Measurements from ENCODE around the gene SIX6. TPM values are rescaled to one million over a fixed set of nuclear protein-coding genes. Genes with fewer than 3 reads are reported as not detected.

Gene SIX6
- total RNA-seq, 1 donor from 2014 or later: not detected

DNA sequence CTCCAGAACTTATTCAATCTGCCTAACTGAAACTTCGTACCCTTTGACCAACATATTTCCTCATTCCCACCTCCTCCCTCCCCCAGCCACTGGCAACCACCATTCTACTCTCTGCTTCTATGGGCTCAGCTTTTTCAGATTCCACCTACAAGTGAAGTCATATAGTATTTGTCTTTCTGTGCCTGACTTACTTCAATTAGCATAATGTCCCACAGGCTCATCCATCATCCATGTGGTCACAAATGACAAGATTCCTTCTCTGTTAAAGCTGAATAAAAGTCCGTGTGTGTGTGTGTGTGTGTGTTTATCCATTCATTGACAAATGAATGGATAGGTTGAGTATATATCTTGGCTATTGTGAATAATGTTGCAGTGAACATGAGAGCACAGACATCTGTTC lies 21.7 kb upstream of the SIX6 start:
- no peak for TF ChIP-seq CTCF (IDR thresholded peaks at IDR 0.05; ENCODE audit: partially characterized antibody, unreplicated experiment)
- Mint-ChIP-seq H3K9me3 (ENCODE audit: unreplicated experiment) (no peaks in the 10 kb centered on the region), H3K4me3 (ENCODE audit: unreplicated experiment) (no peak overlapping the region), H3K36me3 (ENCODE audit: unreplicated experiment) (no peaks in the 10 kb centered on the region), H3K4me1 (ENCODE audit: low read depth, unreplicated experiment) (no peaks in the 10 kb centered on the region), H3K27me3 (ENCODE audit: unreplicated experiment) (peaks cover 5% of the 10 kb centered on the region), H3K27ac (ENCODE audit: unreplicated experiment) (no peak overlapping the region)
- DNase-seq: no peak

- no peak for TF ChIP-seq CTCF (IDR thresholded peaks at IDR 0.05; ENCODE audit: partially characterized antibody, unreplicated experiment)
- Mint-ChIP-seq H3K4me1 (ENCODE audit: low read depth, unreplicated experiment) (no peaks in the 10 kb centered on the region), H3K27me3 (ENCODE audit: unreplicated experiment) (peaks cover 5% of the 10 kb centered on the region), H3K4me3 (ENCODE audit: unreplicated experiment) (no peak overlapping the region), H3K27ac (ENCODE audit: unreplicated experiment) (no peak overlapping the region), H3K36me3 (ENCODE audit: unreplicated experiment) (no peaks in the 10 kb centered on the region), H3K9me3 (ENCODE audit: unreplicated experiment) (no peaks in the 10 kb centered on the region)
- DNase-seq: no peak
Observed at GRCh38 chr14:60488175-60488574, 20.8 kb upstream of the SIX6 start.

GRCh38 chr14:60490270-60490669 lies 18.7 kb upstream of the SIX6 start:
- Mint-ChIP-seq H3K9me3 (ENCODE audit: unreplicated experiment) (no peaks in the 10 kb centered on the region), H3K27ac (ENCODE audit: unreplicated experiment) (no peak overlapping the region), H3K4me1 (ENCODE audit: low read depth, unreplicated experiment) (no peaks in the 10 kb centered on the region), H3K36me3 (ENCODE audit: unreplicated experiment) (no peaks in the 10 kb centered on the region), H3K4me3 (ENCODE audit: unreplicated experiment) (no peak overlapping the region), H3K27me3 (ENCODE audit: unreplicated experiment) (peaks cover 7% of the 10 kb centered on the region)
- DNase-seq: no peak
- no peak for TF ChIP-seq CTCF (IDR thresholded peaks at IDR 0.05; ENCODE audit: partially characterized antibody, unreplicated experiment)

- no peaks in the 10 kb centered on the region for H3K9me3 Mint-ChIP-seq (ENCODE audit: unreplicated experiment)
- peaks cover 7% of the 10 kb centered on the region for H3K27me3 Mint-ChIP-seq (ENCODE audit: unreplicated experiment)
- no peak overlapping the region for H3K27ac Mint-ChIP-seq (ENCODE audit: unreplicated experiment)
- H3K36me3 Mint-ChIP-seq (ENCODE audit: unreplicated experiment): peaks cover 5% of the 10 kb centered on the region
- no peaks in the 10 kb centered on the region for H3K4me1 Mint-ChIP-seq (ENCODE audit: low read depth, unreplicated experiment)
- no peak for DNase-seq
- H3K4me3 Mint-ChIP-seq (ENCODE audit: unreplicated experiment): no peak overlapping the region
- TF ChIP-seq CTCF (IDR thresholded peaks at IDR 0.05; ENCODE audit: partially characterized antibody, unreplicated experiment): no peak
Observed at GRCh38 chr14:60495946-60496345, 13.0 kb upstream of the SIX6 start.

- H3K4me1 Mint-ChIP-seq (ENCODE audit: low read depth, unreplicated experiment): peaks cover 10% of the 10 kb centered on the region
- TF ChIP-seq CTCF (IDR thresholded peaks at IDR 0.05; ENCODE audit: partially characterized antibody, unreplicated experiment): no peak
- DNase-seq: no peak
- H3K9me3 Mint-ChIP-seq (ENCODE audit: unreplicated experiment): peaks cover 2% of the 10 kb centered on the region
- no peak overlapping the region for H3K27ac Mint-ChIP-seq (ENCODE audit: unreplicated experiment)
- no peaks in the 10 kb centered on the region for H3K36me3 Mint-ChIP-seq (ENCODE audit: unreplicated experiment)
- H3K4me3 Mint-ChIP-seq (ENCODE audit: unreplicated experiment): no peak overlapping the region
- H3K27me3 Mint-ChIP-seq (ENCODE audit: unreplicated experiment): peaks cover 16% of the 10 kb centered on the region
Observed at GRCh38 chr14:60502541-60502940, 6.4 kb upstream of the SIX6 start.

All from glutamatergic neuron (in vitro differentiated cells).